Right lung (tissue), 5 donors: ENCODE measurements around the gene RASSF4. TPM values are rescaled to one million over a fixed set of nuclear protein-coding genes. Genes with fewer than 3 reads are reported as not detected.
"Not testable (repeated sequence)": the region's sequence is repeated elsewhere in the genome, so short reads cannot be mapped to it uniquely, and the experiment has no call there.

ENCODE experiments used
- DNase-seq, 2 donors: peaks; one replicate each; pipeline ENCODE4 v3.0.0-alpha.2; 2013
- polyA plus RNA-seq, 5 donors: library from polyadenylated mRNA; unstranded; fragments of 120-200 nt; gene quantifications; one replicate each; pipeline versions ENCODE4 v1.2.1 to v1.2.3, GENCODE V29; 2013; ENCODE audit warnings: inconsistent platforms in 1 of 5, low replicate concordance in 1 of 5; ENCODE audit not compliant: insufficient read length in 5 of 5, insufficient read depth in 1 of 5

RASSF4 gene
- polyA plus RNA-seq, 5 donors = 17.3 to 24.6 (median 18.7) TPM

GRCh38 chr10:45001381-45002148 lies 42.0 kb downstream of the RASSF4 start:
- DNase-seq = peak; percentile 62 to 66

DNA sequence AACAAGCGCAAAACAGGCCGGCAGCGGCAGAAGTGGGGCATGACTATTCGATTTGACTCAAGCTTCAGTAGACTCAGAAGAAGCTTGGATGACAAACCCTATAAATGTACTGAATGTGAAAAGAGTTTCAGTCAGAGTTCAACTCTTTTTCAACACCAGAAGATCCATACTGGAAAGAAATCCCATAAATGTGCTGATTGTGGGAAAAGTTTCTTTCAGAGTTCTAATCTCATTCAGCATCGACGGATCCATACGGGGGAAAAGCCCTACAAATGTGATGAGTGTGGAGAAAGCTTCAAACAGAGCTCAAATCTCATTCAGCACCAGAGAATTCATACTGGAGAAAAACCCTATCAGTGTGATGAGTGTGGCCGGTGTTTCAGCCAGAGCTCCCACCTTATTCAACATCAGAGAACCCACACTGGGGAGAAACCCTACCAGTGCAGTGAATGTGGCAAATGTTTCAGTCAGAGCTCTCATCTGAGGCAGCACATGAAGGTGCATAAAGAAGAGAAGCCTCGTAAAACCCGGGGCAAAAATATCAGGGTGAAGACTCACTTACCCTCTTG lies 43.9 kb downstream of the RASSF4 start:
- no peak for DNase-seq

DNA sequence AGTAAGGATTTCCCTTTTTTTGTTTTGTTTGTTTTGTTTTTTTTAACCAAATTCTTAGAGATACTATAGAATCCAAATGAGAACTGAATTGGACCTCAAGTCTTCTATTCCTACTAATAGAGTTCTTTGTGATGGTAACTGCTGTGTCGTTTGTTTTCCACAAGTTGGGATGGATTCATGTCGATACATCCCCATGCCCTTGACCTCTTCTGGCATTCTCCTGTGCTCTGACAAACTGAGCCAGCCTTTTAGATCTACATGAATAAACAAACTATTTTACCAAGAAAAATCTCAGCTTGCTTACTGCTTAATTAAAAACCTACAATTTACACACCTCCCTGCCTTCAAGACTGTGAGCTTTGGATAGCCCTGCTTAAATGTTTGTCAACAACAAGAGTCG lies 45.1 kb downstream of the RASSF4 start:
- no peak for DNase-seq

GRCh38 chr10:45005284-45005683 lies 45.7 kb downstream of the RASSF4 start:
- no peak for DNase-seq

DNA sequence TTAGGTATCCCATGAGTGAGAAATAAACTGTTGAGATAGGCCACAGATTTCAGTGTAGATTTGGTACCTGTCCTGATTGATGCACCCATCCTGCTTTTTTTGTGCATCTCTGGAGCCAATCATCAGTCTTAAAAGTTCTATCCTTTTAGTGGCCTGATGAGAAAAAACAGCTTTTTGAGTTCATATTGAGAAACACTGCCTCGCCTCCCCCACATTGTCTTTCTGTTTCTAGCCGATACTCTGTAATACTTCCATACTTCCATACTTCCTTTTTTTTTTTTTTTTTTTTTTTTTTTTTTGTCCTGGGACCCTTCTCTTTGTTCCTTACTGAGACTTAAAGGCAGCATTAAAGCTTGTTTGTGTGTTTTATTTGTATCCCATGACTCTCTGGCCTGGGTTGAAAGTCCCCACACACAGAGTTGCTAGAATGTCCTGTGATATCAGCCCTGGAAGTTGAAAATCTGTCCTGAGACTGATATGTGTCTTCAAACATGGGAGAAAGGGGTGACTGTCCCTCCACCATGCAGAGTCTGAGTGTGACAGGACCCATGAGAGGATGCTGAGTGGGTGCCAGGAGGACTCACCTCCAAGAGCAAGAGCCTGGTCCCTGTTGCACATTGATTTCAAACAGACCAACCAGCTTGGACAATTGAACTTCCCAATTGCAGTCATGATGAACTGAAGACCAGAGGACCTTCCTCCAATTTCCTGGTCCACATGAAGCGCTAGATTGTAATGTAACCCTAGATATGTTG lies 46.9 kb downstream of the RASSF4 start:
- no peak for DNase-seq

- peak; percentile 77 to 83 for DNase-seq
Measured at GRCh38 chr10:45008524-45009161, 49.0 kb downstream of the RASSF4 start.

GRCh38 chr10:45014557-45014956 lies 55.0 kb downstream of the RASSF4 start:
- DNase-seq = not testable (repeated sequence)

DNA sequence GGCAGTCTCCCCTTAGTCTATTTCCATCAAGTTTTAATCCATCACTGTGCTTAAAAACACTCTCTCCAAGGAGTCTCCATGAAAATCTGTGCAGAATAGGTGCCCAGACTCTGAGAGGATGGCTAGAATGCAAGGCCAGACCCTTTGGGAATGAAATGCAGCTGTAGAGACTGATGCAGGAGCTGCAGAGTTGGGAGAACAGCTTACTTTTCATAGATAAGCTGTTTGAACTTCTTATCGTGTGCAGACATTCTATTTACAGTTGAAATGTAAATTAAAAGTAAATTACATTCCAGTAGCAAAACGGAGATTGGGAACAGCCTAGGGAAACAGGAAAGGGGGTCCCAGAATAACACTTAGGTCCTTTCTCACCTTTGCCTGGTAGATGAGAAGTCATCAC lies 56.0 kb downstream of the RASSF4 start:
- DNase-seq = no peak

- no peak for DNase-seq
Measured at GRCh38 chr10:45023426-45023825, 63.8 kb downstream of the RASSF4 start.

DNA sequence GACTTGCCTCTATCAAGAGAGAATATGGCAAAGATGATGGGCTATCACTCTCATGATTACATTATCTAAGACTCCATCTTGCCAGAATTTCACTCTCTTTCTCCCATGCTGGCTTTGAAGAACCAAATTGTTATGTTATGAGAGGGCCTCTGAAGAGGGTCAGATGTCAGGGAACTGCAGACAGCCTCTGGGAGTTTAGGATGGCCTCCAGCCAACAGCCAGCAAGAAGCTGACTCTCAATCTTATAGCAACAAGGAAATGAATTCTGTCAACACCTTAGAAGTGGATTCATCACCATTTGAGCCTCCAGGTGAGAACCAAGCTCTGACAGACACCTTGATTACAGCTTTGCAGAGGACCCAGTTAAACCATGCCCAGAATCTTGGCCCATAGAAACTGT lies 74.7 kb downstream of the RASSF4 start:
- no peak for DNase-seq

DNA sequence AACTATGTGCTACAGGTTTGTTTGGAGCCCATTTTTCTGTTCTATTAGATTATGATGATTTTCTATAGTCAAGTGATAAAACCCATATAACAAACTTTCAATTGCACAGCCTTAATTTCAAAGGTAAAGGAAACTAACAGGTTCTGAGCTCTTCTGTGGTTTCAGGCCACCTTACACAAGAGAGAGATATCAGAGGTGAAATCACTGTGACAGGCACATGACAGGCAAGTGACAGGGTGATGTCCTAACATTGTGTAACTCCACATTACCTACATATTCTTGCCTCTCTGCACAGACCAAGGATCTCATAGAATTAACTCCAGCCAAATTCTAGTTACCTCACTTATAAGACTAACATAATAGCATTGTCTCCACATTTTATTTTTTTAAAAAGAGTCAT lies 76.1 kb downstream of the RASSF4 start:
- DNase-seq = no peak

DNA sequence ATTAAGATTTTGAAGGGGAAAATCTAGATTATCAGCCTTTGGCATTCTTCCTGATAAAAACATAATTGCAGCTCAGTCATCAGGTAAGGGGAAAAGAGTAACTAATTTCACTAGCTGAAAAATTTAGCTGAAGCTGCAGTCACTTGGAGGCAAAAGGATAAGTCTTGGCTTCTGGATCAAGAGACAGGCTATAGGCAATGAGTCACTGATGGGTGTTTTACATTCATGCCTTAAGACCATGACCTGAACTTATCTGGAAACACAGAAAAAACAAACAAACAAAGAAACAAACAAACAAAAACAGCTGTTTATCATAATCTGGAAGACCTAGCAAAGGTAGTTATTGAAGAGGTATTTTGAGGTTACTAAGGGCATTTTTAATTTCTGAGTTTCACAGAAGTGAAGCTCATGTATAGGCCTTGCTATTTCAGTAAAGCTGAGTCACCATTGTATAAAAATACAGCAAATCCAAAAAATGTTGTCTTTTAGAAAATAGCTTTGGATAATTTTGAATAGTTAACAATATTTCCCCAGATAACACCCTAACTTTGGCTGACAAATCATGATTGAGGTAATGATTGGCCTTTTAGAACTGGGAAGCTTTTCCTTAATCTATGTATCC lies 81.4 kb downstream of the RASSF4 start:
- no peak for DNase-seq

DNA sequence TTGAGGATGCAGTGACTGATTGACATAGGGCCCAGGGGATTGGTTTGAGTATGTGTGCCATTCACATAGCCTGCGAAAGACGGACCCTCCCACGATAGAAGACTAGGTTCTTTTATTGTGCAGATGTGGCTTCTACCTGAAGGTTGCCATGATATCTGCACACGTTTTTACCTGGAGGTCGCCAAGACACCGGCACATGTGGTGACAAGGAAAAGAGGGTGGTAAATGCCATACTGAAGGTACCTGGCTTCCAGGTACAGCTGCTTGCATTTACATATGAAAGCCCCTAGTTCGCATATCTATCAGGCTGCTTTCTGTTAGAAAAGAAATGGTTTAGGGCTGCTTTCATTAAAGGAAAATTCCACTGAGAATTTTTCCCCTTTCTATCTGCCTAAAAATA lies 84.7 kb downstream of the RASSF4 start:
- no peak for DNase-seq

Other genes with a start within 250 kb of the RASSF4 start
- 1 to 10 TPM; 1.1 to 1.8 (median 1.7) TPM for gene TMEM72, start 48.5 kb upstream of the RASSF4 start, polyA plus RNA-seq
- 10 to 100 TPM; 16.0 to 66.4 (median 30.4) TPM for gene DEPP1, start 19.0 kb downstream of the RASSF4 start, polyA plus RNA-seq
- gene ZNF22, start 41.1 kb downstream of the RASSF4 start, polyA plus RNA-seq = 100 to 1,000 TPM in 1 of 5 donors, 10 to 100 TPM in 4; 69.0 to 105 (median 79.8) TPM